Measurements from ENCODE around the gene EPN2.

EPN2 gene

GRCh38 chr17:19333736-19334290 is 96.6 kb downstream of the EPN2 start:
- no peak for DNase-seq

GRCh38 chr17:19334331-19334730 is 97.2 kb downstream of the EPN2 start:
- DNase-seq: no peak

GRCh38 chr17:19335951-19336631 is 98.9 kb downstream of the EPN2 start:
- DNase-seq: no peak

GRCh38 chr17:19336938-19337711 is 100.0 kb downstream of the EPN2 start:
- DNase-seq: no peak

- no peak for DNase-seq
Measured at GRCh38 chr17:19337712-19338023, 100.5 kb downstream of the EPN2 start.

- DNase-seq: peak; percentile 62 to 72
Measured at GRCh38 chr17:19338031-19338990, 101.1 kb downstream of the EPN2 start.

GRCh38 chr17:19339341-19339815 is 102.2 kb downstream of the EPN2 start:
- DNase-seq: no peak

- no peak for DNase-seq
Measured at GRCh38 chr17:19341211-19341631, 104.1 kb downstream of the EPN2 start.

GRCh38 chr17:19341641-19342610 is 104.8 kb downstream of the EPN2 start:
- no peak for DNase-seq

- no peak for DNase-seq
Measured at GRCh38 chr17:19342611-19343255, 105.6 kb downstream of the EPN2 start.

- DNase-seq: no peak
Measured at GRCh38 chr17:19343256-19343630, 106.1 kb downstream of the EPN2 start.

- DNase-seq: no peak
Measured at GRCh38 chr17:19343671-19344151, 106.5 kb downstream of the EPN2 start.

- DNase-seq: no peak
Measured at GRCh38 chr17:19344311-19345066, 107.3 kb downstream of the EPN2 start.

GRCh38 chr17:19345067-19345460 is 107.9 kb downstream of the EPN2 start:
- DNase-seq: no peak

GRCh38 chr17:19345486-19346350 is 108.6 kb downstream of the EPN2 start:
- DNase-seq: no peak

- no peak for DNase-seq
Measured at GRCh38 chr17:19346351-19347255, 109.4 kb downstream of the EPN2 start.

- no peak for DNase-seq
Measured at GRCh38 chr17:19347323-19348080, 110.3 kb downstream of the EPN2 start.

Data from stimulated activated CD4-positive, alpha-beta T cell treated with anti-CD3 and anti-CD28 coated beads, Interleukin-2, amount 100 ng/mL, for 24 hours (primary cell).